Urinary bladder (tissue), 4 donors: ENCODE measurements around the gene ERBB2. TPM values are rescaled to one million over a fixed set of nuclear protein-coding genes. Genes with fewer than 3 reads are reported as not detected.

Experiments used
- DNase-seq: peaks from one replicate; pipeline ENCODE4 v3.0.0-alpha.2; 2015; ENCODE audit errors: extremely low spot score
- H3K27ac ChIP-seq: one replicate; pipeline ENCODE4 v1.5.1; 2013; ENCODE audit warnings: low read depth, mild to moderate bottlenecking, moderate library complexity
- H3K36me3 ChIP-seq: one replicate; pipeline ENCODE4 v1.6.1; 2013; ENCODE audit warnings: mild to moderate bottlenecking, moderate library complexity; ENCODE audit not compliant: insufficient read depth
- H3K4me1 ChIP-seq: one replicate; pipeline ENCODE4 v1.6.1; 2013; ENCODE audit warnings: mild to moderate bottlenecking, moderate library complexity; ENCODE audit not compliant: insufficient read depth
- H3K4me3 ChIP-seq: one replicate; pipeline ENCODE4 v1.5.1; 2013; ENCODE audit warnings: low read depth, low read length
- WGBS: extraction: QIAGEN DNeasy Blood & Tissue Kit; methylation state at CpG from one replicate; pipeline ENCODE4 v1.1.7; 2013; 5-methylcytosine and 5-hydroxymethylcytosine counted together
- polyA plus RNA-seq: library from polyadenylated mRNA; stranded (reverse); fragments of 200-250 nt; gene quantifications from one replicate; pipeline ENCODE4 v1.2.3, GENCODE V29; 2013
- total RNA-seq: library from RNA; depleted of rRNA; stranded (reverse); fragments of >200 nt; gene quantifications from one replicate; pipeline ENCODE4 v1.2.3, GENCODE V29; 2014
- donor health status: healthy with polysubstance abuse.
- donor health status: healthy.

ERBB2 gene
- total and polyA plus RNA-seq, 2 donors: 38.3 to 60.5 TPM

DNA sequence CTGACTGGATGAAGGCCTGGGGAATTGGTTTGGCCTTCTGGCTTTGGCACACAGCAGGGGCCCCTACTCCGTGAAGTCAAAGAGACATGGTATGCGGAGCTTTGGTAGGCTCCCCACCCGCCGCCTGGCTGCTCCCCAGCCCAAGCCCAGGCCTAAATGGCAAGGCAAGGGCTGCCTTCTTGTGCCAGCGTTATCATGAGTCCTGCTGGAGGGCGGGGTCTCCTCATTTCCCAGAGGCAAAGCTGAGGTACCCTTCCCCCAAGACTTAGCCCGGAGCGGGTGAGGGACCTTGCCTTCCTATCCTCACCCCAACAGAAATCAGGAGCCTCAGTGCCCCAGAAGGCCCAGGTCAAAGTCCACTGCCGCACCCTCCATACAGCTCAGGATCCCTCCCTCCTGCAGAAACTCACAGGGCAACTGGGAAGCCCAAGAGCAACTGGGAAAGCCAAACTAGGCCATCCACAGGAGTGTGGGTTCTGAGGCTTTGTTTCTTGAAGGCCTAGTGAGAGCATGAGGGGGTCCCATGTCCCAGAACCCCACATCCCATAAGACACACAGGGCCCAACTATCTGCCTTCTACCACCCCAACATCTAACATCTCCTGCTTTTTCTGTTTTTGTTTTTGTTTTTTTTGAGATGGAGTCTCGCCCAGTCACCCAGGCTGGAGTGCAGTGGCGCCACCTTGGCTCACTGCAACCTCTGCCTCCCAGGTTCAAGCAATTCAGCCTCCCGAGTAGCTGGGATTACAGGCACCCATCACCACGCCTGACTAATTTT is 21.3 kb upstream of the ERBB2 start:
- H3K36me3 ChIP-seq: no peaks in the 10 kb centered on the region
- no peak overlapping the region for H3K27ac ChIP-seq
- no peaks in the 10 kb centered on the region for H3K4me1 ChIP-seq
- no peak for DNase-seq
- no peak overlapping the region for H3K4me3 ChIP-seq
- WGBS: 90% methylated on average over 13 of the region's 13 CpGs

DNA sequence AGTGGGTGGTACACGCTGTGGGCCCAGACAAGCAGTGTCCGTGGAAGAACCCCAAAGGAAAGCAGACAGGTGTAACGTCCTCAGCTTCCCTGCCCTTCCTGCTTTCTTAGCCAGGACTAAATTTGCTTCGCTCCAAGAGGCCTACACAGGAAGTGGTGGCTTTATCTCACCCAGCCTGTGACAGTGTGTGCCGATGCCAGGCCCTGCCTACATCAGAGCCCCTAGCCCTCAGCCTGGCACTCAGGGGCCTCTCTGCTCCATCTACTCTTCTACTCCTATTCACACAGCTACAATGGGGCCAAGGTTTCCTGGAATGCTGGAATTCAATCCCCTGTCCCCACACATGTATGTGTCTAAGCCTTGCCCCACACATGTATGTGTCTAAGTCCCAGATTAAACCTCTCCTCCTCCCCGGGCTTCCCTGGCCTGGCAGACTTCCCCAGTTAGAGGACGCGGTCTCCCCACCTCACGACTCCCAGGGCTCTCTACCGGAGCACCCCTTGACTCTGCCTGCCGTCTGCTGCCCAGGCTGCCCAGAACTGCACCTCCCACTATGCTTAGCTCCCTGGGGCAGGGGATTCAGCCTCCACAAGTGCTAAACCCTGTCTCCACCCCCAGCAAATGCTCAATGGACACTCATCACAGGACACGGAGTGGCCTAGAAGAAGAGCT is 20.2 kb upstream of the ERBB2 start:
- H3K4me1 ChIP-seq: no peaks in the 10 kb centered on the region
- 84% methylated on average over 12 of the region's 12 CpGs for WGBS
- no peak for DNase-seq
- no peak overlapping the region for H3K4me3 ChIP-seq
- no peak overlapping the region for H3K27ac ChIP-seq
- no peaks in the 10 kb centered on the region for H3K36me3 ChIP-seq

DNA sequence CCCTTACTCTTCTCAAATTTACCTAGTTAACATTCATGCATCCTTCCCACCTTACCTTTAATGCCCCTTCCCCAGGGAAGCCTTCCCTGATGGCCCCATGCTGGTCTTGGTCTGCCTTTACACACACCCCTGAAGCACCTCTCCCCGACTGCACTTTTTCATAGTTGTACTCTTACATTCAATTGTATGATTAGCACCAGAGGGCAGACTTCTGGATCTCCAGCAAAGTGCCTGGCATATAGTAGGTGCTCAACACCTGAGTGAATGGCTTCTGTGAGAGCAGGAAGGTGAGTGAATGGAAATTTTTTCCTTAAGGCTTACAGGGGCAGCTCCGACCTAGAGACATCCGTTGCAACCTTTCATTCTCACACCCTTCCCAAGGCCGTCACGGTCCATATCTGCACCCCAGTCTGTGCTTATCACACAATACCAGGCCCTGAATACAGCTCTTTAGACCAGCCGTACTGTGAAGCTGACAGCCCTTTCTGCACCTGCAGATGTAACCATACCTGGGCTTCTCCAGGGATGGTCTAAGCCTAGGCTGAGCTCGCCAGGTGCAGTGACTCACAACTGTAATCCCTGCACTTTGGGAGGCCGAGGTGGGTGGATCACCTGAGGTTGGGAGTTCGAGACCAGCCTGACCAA is 16.4 kb upstream of the ERBB2 start:
- Histone ChIP-seq H3K4me3 (no peak overlapping the region), H3K4me1 (peaks cover under 1% of the 10 kb centered on the region), H3K36me3 (no peaks in the 10 kb centered on the region), H3K27ac (no peak overlapping the region)
- WGBS: 90% methylated on average over 9 of the region's 9 CpGs
- DNase-seq: no peak

DNA sequence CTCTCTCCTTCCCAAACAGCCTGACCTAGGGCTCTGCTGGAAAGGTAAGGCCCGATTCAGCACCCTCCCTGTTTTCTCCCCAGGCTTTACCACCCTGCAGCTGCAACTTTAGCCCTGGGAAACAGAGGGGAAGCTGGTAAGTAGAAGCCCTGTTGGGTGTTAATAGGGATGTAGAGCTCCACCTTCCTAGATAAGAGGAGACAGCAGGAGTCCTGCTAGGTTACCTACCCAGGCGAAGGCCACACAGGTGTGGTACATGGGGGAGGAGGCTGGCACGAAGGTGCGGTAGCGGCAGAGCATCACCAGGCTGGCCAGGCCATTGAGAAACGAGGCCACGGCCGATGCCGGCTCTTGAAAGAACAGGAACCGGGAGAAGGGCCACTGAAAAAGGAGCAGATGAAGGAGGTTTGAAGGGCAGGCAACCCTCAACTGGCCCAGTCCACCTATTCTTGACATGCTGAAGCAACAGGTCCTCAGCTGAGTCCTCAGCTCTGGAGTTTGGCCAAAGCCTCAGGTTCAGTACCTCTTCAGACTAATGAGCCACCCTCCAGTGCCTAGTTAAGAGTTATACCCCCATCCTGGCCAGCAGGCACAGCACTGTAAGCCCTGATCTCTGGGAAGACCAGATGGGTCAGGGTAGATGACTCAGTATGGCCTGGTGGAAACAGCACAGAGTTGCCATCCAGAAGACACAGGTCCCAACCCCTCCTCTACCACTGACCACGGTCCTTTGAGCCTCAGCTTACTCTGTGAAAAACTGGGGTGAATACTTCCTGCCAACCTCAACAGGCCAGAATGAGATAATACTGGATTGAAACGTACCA is 15.3 kb upstream of the ERBB2 start:
- Histone ChIP-seq H3K36me3 (no peaks in the 10 kb centered on the region), H3K4me1 (peaks cover 3% of the 10 kb centered on the region), H3K27ac (no peak overlapping the region), H3K4me3 (no peak overlapping the region)
- 94% methylated on average over 12 of the region's 12 CpGs for WGBS
- no peak for DNase-seq

DNA sequence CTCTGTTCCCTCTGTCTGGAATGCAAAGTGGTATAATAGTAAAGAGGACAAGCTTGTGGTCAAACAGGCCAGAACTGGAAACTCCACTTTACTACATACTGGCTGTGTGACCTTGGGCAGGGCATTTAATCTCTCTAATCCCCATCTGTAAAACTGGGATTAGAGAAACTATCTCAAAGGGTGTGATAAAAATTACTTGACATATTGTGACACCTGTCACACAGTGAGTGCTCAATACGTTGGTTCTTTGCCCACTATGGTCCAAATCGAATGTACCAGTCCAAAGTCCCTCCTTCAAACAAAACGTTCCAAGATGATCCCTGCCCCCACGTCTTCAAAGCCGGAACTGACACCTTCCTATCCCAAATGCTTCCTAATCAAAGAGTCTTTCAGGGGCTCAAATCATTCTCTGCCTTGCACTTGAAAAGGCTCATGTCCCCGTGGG is 12.7 kb upstream of the ERBB2 start:
- H3K4me3 ChIP-seq: peak overlapping the region; percentile 59
- H3K36me3 ChIP-seq: no peaks in the 10 kb centered on the region
- peaks cover 3% of the 10 kb centered on the region for H3K4me1 ChIP-seq
- H3K27ac ChIP-seq: no peak overlapping the region
- 56% methylated on average over 6 of the region's 6 CpGs for WGBS
- DNase-seq: no peak

DNA sequence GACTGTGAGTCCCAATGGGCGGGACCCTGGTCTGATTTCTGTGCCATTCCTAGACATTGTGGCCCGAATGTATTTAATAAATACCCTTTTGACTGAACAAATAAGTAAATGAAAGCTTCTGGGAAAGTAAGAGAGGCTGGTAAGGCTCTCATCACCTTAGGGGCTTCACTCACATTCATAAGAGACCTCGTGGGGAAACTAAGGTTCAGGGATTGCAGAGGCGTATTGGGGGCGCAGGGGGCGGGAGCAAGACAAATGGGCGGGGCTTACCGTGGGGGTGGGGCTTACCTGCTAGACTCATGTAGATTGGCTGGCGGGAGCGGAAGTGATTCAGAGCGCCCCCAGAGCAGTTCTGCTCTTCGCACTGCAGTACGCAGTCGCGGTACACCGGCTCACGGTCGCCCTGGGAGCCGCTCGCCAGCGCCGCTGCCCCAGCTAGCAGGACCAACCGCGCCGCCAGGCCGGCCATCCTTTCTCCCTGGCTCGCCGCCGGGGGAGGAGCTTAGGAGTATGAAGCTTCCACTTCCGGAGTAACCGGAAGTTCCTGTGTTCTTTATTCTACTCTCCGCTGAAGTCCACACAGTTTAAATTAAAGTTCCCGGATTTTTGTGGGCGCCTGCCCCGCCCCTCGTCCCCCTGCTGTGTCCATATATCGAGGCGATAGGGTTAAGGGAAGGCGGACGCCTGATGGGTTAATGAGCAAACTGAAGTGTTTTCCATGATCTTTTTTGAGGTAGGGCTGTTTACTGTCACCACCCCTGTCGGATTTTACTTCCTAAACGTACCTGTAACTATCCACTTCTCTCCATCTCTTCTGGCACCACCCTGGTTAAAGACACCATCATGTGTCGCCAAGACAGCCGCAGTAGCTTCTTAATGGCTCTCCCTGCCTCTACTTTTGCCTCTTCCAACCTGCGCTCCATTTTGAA is 12.1 kb upstream of the ERBB2 start, which contains the start of gene PGAP3:
TSS of gene PGAP3 (minus strand) at position 512 of the 929 bp plus-strand sequence. CDS start at position 469, 43 bp downstream.
- peak; percentile 78 for DNase-seq
- Histone ChIP-seq H3K4me3 (peak within 1 kb of the TSS; percentile 59), H3K4me1 (peaks cover 3% of the 10 kb centered on the region), H3K36me3 (no peaks in the 10 kb centered on the region), H3K27ac (peak within 1 kb of the TSS; percentile 90)
- WGBS: 4% methylated on average over 45 of the region's 45 CpGs

DNA sequence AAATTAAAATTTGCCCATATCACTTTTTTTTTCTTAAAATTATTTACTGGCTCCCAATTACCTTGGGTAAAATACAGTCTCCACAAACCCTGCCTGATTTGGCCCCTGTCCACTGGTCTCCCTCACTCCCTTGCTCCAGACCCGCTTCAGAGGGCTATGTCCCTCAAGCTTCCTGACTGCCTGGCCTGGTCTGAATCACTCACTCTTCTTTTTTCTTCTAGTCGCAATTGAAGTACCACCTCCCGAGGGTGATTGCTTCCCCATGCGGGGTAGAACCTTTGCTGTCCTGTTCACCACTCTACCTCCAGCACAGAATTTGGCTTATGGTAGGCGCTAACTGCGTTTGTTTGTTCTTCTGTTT is 11.4 kb upstream of the ERBB2 start:
- peak overlapping the region; percentile 59 for H3K4me3 ChIP-seq
- H3K4me1 ChIP-seq: peaks cover 3% of the 10 kb centered on the region
- no peaks in the 10 kb centered on the region for H3K36me3 ChIP-seq
- 12% methylated on average over 6 of the region's 6 CpGs for WGBS
- peak overlapping the region; percentile 57 for H3K27ac ChIP-seq
- no peak for DNase-seq

DNA sequence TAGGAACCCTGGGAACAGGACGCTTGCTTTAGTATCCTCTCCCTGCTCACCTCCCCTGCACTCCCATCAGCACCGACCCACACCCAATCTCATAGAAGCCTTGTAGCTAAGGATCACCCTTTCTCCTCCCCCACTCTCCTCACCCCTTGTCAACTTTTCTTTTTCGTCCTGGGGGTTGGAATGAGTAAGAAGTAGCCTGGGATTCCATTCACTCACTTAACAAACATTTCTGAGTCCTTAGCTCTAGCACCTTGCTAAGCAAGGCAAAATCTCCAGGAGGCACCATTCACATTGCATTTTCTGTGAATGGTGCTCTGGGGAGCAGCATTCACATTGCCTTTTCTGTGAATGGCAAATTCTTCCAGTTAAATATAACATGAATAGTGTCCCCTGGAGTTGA is 10.9 kb upstream of the ERBB2 start:
- DNase-seq: no peak
- no peak overlapping the region for H3K4me3 ChIP-seq
- H3K27ac ChIP-seq: no peak overlapping the region
- no peaks in the 10 kb centered on the region for H3K36me3 ChIP-seq
- peaks cover 3% of the 10 kb centered on the region for H3K4me1 ChIP-seq
- WGBS: 38% methylated on average over 3 of the region's 3 CpGs

DNA sequence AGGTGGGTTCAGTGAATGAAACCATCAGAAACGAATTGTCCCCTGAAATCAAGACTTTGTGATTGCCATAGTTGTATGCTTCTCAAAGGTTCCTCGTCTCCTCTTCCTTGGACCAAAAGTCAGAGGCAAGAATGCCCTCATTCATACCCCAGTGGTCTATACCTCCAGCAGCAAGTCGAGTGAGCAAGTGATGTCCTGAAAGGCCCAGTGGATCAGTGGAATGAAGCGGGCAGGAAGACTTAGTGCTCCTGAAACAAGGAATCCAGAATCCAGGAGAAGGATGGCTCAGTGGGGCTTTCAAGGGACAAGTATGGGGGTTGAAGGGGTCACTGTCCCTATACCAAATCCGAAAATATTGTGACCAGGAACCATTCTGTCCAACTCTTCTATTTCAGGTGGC is 5.3 kb upstream of the ERBB2 start:
- no peak for DNase-seq
- no peak overlapping the region for H3K27ac ChIP-seq
- H3K36me3 ChIP-seq: no peaks in the 10 kb centered on the region
- 85% methylated on average over 5 of the region's 5 CpGs for WGBS
- no peak overlapping the region for H3K4me3 ChIP-seq
- H3K4me1 ChIP-seq: no peaks in the 10 kb centered on the region

DNA sequence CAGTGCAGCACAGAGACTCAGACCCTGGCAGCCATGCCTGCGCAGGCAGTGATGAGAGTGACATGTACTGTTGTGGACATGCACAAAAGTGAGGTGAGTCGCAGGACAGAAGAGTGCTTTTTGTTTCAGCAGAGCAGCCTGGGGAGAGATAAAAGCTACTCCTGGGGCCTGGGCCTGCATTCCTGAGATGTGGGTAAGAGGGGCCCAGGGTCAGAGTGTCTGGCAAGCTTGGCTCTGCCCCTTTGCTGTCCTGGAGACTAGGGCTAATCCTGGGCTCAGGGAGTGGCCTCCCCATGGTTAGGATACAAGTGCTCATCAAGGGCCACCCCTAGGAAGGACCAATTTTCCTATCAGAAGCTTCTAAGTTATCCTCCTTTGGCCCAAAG is 4.8 kb upstream of the ERBB2 start:
- 87% methylated on average over 2 of the region's 2 CpGs for WGBS
- no peak for DNase-seq
- no peak overlapping the region for H3K4me3 ChIP-seq
- no peaks in the 10 kb centered on the region for H3K4me1 ChIP-seq
- no peaks in the 10 kb centered on the region for H3K36me3 ChIP-seq
- H3K27ac ChIP-seq: no peak overlapping the region

DNA sequence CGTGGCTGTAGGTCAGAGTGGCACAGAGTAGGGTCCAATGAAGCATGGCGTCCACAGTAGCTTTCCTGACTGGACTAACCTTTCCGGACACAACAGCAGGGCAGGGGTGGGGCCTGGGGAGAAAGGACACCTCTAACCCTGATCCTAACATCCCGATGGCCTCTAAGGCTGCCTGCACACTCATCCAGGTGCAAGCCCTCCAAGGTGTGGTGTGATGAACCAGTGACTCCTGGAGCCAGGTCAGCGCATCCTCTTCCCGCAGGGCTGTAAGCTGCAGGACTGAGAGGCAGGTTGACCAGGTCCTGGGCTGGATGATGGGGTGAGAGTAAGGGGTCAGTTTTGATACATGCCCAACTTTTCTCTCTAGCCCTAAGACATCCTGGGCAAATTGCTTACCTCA is 3.1 kb upstream of the ERBB2 start:
- no peak for DNase-seq
- 88% methylated on average over 6 of the region's 6 CpGs for WGBS
- H3K27ac ChIP-seq: no peak overlapping the region

DNA sequence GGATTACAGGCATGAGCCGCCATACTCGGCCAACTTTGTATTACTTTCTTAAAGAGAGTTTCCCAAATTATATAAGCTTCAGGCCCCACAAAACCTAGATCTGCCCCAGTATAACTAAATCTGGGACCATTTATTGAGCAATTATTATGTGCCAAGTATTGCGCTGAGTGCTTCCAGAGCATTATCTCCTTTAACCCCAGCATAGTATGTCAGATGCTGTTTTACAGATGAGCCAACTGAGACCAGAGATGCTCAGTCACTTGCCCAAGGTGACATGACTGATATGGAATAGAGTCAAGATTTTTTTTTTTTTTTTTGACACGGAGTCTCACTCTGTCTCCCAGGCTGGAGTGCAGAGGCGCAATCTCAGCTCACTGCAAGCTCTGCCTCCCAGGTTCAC is 1.9 kb upstream of the ERBB2 start:
- WGBS: 94% methylated on average over 5 of the region's 5 CpGs
- H3K4me1 ChIP-seq: no peaks in the 10 kb centered on the region
- DNase-seq: no peak
- no peak overlapping the region for H3K27ac ChIP-seq
- H3K4me3 ChIP-seq: no peak overlapping the region
- H3K36me3 ChIP-seq: no peaks in the 10 kb centered on the region

More for the DNA sequence above, 3.1 kb upstream of the ERBB2 start:
- no peak overlapping the region for H3K4me3 ChIP-seq
- H3K4me1 ChIP-seq: no peaks in the 10 kb centered on the region
- H3K36me3 ChIP-seq: no peaks in the 10 kb centered on the region
